Neural cell (in vitro differentiated cells): Measurements from ENCODE around the gene TOM1L1.

Experiments used
- CTCF ChIP-seq: fragments of 450-650 bp; IDR thresholded peaks from 2 replicates; pipeline ENCODE4 v1.5.1; 2014; ENCODE audit warnings: antibody characterized with exemption, mild to moderate bottlenecking, moderate library complexity; ENCODE audit not compliant: poor library complexity, severe bottlenecking
- EP300 ChIP-seq: fragments of 450-650 bp; conservative IDR thresholded peaks from 2 replicates; pipeline ENCODE4 v1.6.1; 2014; ENCODE audit warnings: antibody characterized with exemption, mild to moderate bottlenecking, moderate library complexity; ENCODE audit not compliant: poor library complexity, severe bottlenecking
- EZH2 ChIP-seq: fragments of 200-600, 300-800 bp; shearing (Covaris generic), sonication (generic); IDR thresholded peaks from 2 replicates; pipeline ENCODE4 v1.6.1; 2014; ENCODE audit warnings: antibody characterized with exemption, low read length, borderline replicate concordance, mild to moderate bottlenecking; ENCODE audit not compliant: insufficient read depth, poor library complexity, severe bottlenecking
- MXI1 ChIP-seq: fragments of 450-650 bp; conservative IDR thresholded peaks from 2 replicates; pipeline ENCODE4 v1.6.1; 2014; ENCODE audit warnings: antibody characterized with exemption, mild to moderate bottlenecking; ENCODE audit not compliant: poor library complexity, severe bottlenecking
- POLR2AphosphoS5 ChIP-seq: IDR thresholded peaks from 2 replicates; pipeline ENCODE4 v1.6.1; 2012
- TAF1 ChIP-seq: IDR thresholded peaks from 2 replicates; pipeline ENCODE4 v1.6.1; 2012; ENCODE audit warnings: low read depth

GRCh38 chr17:54861471-54861983 is 39.1 kb upstream of the TOM1L1 start:
- TF ChIP-seq CTCF (no peak), MXI1 (no peak), POLR2AphosphoS5 (no peak), TAF1 (no peak), EP300 (no peak), EZH2 (no peak)
